HG02870 (cell line): ENCODE measurements around the gene PLCD1.
A peak's percentile ranks its signal among the peaks of the same experiment; 100 is the strongest.
"Not testable (repeated sequence)": the region's sequence is repeated elsewhere in the genome, so short reads cannot be mapped to it uniquely, and the experiment has no call there.

Experiments used
- ATAC-seq: cut with Tn5 transposase; IDR thresholded peaks from one replicate; pipeline ENCODE4 v1.9.1; 2021; ENCODE audit warnings: mild to moderate bottlenecking, moderate library complexity; ENCODE audit not compliant: unreplicated experiment

Gene PLCD1

DNA sequence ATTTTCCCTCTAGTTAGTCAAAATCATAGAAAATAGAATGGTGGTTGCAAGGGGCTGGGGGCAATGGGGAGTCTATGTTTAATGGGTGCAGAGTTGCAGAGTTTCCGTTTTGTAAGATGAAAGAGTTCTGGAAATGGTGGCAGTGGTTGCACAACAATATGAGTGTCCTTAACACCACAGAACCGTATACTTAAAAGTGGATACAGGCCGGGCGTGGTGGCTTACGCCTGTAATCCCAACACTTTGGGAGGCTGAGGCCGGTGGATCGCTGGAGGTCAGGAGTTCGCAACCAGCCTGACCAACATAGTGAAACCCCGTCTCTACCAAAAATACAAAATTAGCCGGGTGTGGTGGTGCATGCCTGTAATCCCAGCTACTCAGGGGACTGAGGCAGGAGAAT is 41.1 kb downstream of the PLCD1 start:
- not testable (repeated sequence) for ATAC-seq

DNA sequence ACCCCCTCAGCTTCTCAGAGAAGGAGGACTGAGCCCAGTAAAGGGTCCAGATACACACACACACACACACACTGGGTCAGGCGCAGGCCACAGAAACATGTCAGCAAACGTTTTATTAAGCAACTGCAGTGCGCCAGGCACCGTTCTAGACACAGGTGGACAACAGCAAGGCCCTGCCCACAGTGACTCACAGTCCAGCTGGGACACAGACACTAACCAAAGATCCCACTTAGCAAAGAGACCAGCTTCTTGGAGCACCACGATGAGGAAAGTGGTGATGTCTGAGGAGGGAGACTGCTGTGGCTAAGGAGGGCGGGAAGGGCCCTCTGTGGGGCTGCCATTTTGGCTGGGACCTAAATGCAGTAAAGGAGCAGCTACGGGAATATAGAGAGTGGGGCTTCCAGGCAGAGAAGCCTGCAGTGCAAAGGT is 41.7 kb downstream of the PLCD1 start:
- no peak for ATAC-seq

DNA sequence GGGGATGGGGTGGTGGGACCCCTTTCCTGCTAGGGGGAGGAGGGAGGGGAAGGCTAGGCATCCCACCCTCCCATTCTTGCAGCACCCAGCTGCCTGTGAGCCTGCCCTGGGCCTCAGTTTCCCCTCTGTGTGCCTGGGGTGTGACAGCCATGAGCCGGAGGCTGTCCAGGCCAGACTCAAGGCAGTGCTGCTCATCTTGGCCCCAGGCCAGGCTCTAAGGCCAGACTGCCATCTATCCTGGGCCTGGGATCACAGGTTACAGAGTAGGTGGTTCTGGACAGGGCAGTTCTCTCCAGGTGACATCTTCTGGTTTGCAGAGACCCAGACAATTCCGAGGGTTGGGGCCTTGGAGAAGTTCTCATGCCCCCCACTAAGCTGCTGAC is 42.1 kb downstream of the PLCD1 start:
- ATAC-seq, result no peak

DNA sequence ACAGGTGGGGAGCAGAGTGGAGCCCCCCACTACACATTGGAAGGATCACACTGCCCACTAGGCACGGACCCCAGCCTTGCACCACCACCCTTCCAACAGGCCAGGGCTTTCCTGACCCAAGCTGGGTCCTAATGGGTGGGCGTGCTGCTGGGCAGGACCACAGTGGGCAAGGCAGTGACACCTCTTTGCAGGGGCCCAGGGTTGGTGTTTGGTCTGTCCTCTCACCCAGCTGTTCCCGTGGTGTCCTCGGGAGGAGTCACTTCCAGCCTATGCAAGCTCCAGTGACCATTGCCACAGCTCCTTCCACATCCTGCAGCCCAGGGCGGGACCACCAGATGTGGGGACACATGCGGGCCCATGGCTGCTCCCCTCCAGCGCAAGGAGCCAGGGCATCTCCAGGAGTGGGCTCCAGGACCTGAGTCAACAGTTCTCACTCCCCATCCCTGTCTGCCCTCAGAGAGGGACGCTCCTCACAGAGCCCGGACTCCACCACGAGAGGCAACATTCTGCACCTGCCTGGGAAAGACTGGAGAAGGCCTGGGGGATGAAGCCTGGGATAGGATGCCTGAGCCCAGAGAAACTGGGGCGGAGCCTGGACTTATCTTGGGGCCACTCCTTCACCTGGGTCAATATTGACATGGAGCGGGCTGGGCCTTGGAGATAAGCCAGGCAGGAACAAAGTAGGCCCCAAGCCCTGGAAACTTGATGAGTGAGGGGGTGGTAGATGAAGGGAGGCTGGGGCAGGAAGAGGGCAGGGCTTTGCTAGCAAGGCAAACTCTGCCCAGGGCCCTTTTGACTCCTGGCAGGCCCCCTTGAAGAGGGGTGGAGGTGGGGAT is 42.7 kb downstream of the PLCD1 start:
- ATAC-seq, result no peak

DNA sequence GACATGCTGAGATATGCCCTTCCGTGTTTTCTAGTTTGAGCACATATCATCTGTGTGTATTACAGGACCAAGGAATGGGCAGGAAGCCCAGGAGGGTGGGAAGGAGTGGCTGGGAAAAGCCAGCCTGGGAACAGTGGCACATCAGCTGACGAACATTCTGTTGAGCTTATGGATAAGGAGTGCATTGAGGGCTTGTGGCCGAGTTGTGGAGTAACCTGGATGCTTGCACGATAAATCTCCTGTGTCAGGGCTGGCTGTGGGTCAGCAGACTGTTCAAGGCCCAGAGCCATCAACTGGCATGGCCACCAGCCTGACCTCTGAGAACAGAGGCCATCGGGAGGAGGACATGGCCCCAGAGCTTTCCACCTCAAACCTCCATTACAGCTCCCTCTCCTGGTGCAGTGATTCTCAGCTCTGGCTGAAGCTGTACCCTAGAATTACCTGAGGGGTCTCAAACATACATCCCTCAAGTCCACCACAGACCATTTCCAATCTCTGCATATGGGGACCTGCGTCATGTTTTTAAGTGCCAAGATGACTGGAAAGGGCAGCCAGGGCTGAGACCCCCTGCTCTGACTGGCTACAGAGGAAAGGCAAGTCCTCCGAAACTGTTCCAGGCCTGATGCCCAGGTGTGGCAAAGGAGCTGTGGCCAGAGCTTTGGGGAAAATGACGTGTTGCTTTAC is 43.7 kb downstream of the PLCD1 start:
- ATAC-seq, result no peak

DNA sequence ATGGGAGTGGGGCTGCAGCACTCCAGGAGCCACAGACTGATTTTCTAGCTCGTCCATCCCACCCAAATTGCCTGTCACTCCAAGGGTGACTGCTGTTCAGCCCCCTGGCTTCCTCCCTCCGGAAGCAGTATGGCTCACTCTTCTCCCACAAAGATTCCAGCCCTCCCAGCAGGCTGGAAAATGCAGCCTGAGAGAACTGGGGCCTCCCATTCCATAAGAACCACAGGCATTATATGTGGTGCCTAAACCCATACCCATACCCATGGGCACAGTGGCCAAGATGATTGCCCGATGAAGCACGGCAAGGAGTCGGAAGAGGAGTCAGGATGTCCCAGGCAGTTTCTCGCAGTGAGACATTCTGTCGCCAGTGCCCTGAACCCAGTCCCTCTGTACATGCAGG is 44.8 kb downstream of the PLCD1 start:
- ATAC-seq, result no peak

DNA sequence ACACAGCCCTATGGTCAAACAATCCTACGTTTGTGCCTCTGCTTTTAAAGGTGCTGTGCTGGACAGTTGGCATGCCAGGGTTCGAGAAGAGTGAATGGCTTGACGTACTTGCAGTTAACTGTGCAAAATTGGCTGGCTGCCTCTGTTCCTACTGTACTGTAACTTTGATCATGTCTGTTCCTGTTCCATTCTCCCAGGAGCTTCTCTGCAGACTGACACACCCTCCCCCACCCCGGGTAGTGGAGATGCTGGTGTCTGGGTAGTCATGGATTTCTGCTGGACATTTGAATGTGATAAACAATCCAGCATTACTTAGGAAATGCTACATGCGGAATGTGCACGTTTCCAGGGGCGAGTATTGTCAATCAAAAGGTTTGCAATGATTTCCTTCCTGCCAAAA is 45.4 kb downstream of the PLCD1 start:
- ATAC-seq, result no peak

DNA sequence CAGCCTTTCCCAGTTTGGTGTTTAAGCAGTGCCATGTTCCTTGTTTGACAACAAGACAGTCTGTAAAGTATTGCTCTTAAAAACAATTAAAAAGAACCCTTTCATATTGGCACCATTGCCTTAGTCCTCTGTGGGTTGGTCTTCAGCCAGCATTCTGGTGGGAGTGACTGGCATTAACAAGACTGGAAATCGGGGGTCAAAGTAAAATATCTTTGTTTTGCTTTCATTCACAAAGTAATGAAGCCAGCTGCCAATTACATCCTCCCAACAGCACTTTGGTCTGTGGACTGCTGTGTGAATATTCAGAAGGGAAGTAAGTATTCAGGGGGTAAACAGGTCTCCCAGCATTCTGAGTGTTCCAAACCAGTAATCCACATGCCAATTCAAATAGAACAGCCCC is 47.1 kb downstream of the PLCD1 start:
- ATAC-seq, result no peak

DNA sequence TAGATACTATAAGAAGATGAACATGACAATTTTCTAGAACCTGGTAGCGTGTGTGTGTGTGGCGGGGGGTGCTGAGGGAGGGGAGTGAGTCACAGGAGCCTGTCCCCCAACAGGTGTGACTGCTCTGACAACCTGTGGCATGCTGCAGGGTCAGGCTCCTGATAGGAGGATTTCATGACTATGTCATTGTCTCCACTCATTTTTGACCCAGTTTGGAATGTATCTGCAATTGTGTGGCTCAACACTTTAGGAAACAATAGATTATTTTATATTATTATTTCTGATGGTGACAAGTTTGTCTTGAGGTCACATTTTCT is 48.1 kb downstream of the PLCD1 start:
- ATAC-seq, result no peak

DNA sequence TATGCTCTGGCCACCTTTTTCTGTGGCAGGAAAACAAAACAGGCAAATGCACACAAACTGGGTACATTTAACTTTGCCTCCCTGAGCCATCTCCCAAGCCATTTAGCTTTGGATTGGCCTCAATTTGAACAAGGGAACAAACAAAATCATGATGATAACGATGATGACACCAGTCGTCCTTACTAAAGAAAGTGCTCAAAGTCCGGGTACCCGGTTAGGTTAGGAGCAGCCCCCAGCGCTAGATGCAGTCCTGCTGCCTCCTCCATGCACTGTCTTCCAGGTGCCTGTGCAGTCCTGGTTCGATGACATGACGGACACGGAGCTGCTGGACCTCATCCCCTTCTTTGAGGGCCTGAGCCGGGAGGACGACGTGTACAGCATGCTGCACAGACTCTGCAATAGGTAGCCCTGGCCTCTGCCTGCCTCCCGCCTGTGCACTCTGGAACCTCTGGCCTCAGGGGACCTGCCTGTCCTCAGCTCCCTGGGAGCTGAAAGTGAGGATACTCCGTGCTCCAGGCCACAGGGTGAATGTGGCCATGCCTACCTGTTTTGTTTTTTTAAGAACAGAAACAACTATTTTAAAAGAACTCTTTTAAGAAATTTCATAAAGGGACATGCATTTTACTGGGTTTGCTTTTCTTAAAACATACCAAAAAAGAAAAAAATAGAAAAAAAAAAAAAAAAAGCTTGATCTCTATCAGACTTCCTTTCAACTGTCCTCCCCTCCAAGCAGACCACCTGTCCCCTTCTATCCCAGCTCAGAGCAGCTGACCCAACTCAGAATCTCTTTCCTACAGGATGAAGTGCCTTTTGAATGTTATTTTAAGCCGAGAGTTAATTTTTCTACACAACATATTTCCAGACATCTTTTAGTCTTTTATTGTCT is 48.7 kb downstream of the PLCD1 start:
- ATAC-seq, result no peak

DNA sequence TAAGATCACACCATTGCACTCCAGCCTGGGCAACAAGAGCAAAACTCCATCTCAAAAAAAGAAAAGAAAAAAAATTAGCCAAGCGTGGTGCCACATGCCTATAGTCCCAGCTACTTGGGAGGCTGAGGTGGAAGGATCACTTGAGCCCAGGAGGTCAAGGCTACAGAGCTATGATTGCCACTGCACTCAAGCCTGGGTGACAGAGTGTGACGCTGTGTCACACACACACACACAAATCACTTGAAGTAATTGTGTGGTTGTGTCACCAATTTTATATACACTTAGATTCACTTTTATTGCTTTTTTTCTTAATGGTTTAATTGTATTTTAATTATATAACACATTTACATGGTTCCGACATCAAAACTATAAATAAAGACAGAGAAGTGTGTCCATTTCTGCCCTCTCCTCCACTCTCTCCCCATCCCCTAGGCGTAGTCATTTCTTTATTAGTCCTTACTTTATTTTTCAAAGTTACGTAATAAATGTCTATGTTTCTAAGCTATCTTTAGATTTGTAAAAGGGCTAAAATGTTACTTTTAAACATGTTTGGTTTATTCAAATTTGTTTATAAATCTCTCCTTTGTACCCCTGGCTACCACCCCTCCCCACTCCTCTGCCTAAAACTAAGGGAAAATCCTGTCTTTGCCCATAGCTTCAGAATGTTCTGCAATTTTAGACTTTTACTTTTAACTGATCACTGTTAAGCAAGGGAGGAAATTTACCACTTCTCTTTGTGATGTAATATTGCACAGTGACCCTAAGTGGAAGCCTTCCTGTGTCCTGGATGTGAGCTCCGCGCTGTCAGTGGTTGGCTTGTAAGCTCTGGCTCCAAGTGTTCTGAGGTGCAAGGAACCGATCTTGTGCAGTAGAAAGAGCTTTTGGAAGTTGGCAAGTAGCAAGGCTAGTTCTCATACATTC is 49.6 kb downstream of the PLCD1 start:
- ATAC-seq, result no peak

DNA sequence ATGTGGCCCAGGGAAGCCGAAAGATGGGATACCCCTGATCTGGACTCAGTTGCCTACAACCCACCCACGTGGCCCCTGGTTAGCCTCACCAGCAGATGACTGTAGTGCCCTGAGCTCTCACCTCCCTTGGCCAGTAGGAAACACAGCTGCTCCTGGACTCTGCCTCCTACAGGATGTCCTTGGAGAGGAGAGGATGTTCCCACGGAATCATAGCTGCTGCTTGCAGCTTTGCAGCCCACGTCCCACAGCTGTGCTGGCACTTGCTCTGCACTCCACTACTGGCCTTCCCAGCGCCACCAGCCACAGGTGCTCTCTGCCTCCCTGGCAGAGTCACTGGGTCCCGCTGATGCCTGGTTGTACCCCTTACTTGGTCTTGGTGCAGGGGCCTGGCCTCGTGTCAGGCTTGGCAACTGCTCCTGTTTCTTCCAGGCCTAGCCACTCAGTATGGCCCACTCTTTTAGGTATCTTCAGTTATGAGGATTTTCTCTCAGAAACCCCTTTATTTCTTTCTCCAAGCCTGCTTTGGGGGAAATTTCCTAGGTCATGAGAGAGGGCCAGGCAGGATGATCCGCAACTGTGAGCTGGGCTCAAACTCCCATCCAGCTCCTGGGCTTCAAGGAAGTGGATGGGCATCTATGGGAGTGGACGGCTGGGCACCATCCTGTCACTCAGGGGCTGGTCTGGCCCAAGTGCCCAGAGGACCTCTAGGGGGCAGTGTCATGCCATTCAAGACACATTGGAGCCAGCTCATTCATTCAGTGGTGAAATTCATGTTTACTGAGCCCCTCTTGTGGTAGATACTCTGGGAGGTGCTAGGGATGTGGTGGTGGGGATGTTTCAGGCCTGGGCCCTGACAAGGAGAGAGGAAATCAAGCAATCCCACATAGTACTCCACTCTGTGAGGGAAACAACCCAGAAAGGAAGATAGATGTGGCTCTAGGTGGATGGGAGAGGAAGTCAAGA is 55.0 kb downstream of the PLCD1 start:
- ATAC-seq, result peak; percentile 89

DNA sequence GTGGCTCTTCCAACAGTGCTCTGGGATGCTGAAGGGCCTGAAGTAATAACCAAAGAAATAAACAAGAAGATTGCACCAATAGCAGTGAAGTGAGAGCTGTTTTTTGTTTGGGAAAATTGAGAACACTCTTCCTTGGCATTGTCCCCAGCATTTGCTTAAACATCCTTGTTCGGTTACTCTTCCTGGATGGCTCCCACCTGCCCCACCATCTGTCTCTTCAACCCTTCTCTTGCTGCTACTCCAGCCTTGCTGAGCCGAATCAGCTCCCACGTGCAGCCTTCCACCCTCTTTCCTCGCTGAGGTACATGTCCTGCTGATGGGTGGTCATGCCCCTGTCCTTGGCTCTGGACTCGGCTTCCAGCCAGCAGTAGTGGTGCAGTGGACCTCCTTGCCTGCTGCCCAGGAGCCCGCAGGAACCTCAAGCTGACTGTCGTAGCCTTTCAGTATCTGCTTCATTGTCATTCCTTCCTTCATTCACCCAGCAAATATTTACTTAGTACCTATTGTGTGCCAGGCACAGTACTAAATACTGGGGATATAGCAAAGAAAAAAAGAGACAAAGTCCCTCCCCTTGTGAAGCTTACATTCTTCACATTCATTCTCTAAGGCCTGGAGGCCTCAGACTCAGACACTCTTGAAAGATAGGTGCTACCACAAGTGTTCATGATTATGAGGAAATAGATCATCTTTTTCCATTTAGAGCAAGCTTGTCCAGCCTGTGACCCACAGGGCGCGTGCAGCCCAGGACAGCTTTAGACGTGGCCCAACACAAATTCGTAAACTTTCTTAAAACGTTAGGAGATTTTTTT is 56.0 kb downstream of the PLCD1 start:
- no peak for ATAC-seq

DNA sequence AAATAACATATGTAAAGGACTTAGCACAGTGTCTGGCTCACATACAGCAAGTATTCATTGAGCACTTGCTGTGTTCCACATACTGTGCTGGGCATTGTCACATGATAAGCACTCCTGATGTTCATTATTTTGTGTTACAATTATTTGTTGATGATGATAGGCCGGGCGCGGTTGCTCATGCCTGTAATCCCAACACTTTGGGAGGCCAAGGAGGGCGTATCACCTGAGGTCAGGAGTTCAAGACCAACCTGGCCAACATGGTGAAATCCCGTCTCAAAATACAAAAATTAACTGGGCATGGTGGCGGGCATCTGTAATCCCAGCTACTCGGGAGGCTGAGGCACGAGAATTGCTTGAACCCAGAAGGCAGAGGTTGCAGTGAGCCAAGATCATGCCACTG is 57.4 kb downstream of the PLCD1 start:
- not testable (repeated sequence) for ATAC-seq

DNA sequence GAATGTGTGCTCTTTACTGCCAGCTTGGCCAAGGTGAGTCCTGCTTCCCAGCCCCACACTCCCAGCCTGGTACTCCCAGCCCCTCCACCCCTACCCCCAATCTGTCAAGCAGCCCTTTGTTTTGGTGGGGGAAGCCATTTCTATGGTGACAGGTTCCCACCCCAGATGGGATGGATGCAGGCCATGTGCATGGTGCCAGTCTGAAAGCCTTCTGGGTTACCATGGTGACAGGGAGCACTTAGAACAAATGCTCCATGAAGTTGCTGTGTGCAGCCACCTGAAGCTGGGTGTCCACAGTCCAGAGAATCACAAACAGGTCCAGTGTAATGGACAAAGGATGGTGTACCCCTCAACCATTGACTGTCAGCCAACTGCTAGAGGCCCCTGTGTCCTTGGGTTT is 58.0 kb downstream of the PLCD1 start:
- ATAC-seq, result no peak

DNA sequence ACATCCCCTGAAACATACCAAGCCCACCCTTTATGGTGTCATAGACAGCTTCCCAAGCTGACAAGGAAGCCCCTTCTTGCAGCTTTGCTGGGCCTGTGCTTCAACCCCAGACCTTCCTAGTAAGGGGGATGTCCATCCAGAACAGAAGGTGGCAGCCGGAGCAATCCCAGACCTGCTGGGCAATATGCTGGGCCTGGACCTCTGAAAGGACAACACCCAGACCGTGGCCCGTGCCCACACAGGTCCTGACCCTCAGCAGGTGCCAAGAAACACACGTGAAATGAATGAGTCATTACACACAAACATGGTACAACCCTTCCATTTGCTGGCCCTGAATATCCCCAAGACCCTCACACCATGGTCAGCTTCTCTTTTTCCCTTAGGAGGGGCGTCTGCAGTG is 58.6 kb downstream of the PLCD1 start:
- ATAC-seq, result no peak

DNA sequence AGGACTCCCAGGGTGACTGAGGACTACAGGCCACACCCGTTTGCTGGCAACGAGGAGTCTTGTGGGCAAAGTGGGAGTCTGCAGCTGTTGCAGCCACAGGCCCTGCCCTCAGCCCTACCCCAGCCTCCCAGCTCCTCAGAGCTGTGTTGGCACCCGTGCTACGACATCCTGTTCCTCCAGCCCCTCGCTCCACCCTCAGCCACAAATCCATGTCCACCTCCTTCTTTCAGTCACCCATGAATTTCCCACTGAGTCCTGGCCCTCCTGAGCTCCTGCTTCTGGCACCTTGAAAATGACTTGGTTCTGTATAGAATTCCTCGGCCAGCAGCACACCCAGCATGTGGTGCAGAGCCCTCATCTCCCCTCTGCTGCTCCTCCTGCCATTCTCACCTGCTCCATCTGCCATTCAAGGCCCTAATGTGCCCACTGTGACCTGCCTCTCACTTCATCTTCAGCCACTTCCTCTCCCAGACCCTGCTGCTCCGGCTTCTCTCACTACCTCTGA is 59.8 kb downstream of the PLCD1 start:
- ATAC-seq, result no peak

DNA sequence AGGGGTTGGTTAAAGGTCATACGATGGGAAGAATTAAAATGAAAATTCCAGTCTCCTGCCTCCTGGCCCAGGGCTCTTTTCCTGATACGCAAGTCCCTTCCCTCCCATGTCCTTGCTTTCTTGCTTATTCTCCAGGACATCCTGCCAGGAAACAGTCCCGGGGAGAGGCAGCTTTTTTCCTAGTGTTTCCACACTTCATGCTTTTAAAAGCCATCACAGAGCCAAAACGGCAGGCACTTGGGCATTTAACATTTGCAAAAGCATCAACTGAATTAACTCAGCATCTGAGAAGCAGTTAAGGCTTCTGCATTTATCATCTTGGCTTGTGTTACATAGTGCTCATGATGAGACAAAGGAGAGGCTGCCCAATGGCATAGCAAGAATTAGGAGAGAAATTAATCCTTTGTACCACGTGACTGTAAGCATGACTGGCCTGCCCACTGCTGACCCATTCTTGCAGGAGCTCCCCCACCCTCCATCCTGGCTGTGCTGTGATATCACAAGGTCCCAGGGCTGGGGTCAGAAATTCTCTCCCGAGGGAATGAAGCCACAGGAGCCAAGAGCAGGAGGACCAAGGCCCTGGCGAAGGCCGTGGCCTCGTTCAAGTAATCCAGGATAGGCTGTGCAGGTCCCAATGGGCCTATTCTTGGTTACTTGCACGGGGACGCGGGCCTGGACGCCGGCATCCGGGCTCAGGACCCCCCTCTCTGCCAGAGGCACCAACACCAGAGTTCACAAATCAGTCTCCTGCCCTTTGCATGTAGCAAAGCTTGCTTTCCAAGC is 60.4 kb downstream of the PLCD1 start:
- no peak for ATAC-seq
